Measurements from ENCODE around the gene AHSA1. TPM values are rescaled to one million over a fixed set of nuclear protein-coding genes. Genes with fewer than 3 reads are reported as not detected.

Gene AHSA1
- total RNA-seq, 4 donors from 2014 or later = 82.4 to 158 (median 101) TPM

GRCh38 chr14:77458249-77458950 lies 507 bp downstream of the AHSA1 start:
- TF ChIP-seq CTCF (IDR thresholded peaks at IDR 0.05) = no peak
- DNase-seq (ENCODE audit: low spot score) = no peak
- ATAC-seq (ENCODE audit: low FRiP score) = peak; percentile 36

GRCh38 chr14:77459072-77459723 lies 1.3 kb downstream of the AHSA1 start:
- no peak for TF ChIP-seq CTCF (IDR thresholded peaks at IDR 0.05)
- DNase-seq (ENCODE audit: low spot score) (peak; percentile 83), ATAC-seq (ENCODE audit: low FRiP score) (no peak)

GRCh38 chr14:77467801-77468200 lies 9.9 kb downstream of the AHSA1 start:
- ATAC-seq (ENCODE audit: low FRiP score) = no peak
- DNase-seq (ENCODE audit: low spot score) = no peak
- no peak for TF ChIP-seq CTCF (IDR thresholded peaks at IDR 0.05)

GRCh38 chr14:77469067-77469505 lies 11.2 kb downstream of the AHSA1 start:
- DNase-seq (ENCODE audit: low spot score) (no peak), ATAC-seq (ENCODE audit: low FRiP score) (no peak)
- no peak for TF ChIP-seq CTCF (IDR thresholded peaks at IDR 0.05)

- no peak for TF ChIP-seq CTCF (IDR thresholded peaks at IDR 0.05)
- DNase-seq (ENCODE audit: low spot score) = no peak
- no peak for ATAC-seq (ENCODE audit: low FRiP score)
Observed at GRCh38 chr14:77469539-77469938, 11.6 kb downstream of the AHSA1 start.

GRCh38 chr14:77470224-77470870 lies 12.5 kb downstream of the AHSA1 start:
- DNase-seq (ENCODE audit: low spot score) = no peak
- TF ChIP-seq CTCF (IDR thresholded peaks at IDR 0.05) = no peak
- ATAC-seq (ENCODE audit: low FRiP score) = no peak

All from omental fat pad (tissue), 4 donors.